ENCODE data around the gene NHSL2. TPM values are rescaled to one million over a fixed set of nuclear protein-coding genes. Genes with fewer than 3 reads are reported as not detected.

NHSL2 gene
- polyA plus RNA-seq, 4 donors, result 9.2 to 10.8 (median 9.6) TPM

DNA sequence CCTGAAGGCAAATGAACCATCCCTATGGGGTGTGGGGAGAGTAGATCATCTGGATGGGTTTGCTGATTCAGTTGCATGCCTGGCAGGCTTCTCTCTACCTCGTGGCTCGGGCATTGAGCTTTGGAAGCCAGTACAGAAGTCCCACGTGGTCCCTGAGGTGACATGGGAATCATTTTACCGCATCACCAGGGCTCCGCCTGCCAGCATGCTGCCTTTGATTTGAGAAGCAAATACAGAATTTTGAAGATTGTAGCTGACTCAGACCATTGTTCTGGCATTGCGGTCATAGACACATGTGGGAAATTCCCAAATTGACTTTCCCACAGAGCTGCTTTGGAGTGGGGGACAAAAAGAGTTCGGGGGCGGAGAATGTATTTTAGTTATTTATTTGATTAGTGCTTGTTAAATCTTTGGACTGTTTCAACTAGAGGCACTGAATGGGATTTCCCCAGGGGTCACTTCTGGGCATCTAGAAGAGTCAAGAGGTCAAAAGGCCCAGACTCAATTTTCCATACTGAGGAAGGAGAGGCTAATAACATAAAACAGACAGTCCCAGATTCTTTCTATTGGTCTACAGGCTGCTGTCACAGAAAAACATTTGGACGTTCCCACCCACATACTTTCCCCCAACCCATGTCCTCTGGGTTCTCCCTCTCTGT lies 79.3 kb downstream of the NHSL2 start:
- DNase-seq (ENCODE audit: low read depth in 4 of 4, low spot score in 3 of 4), result no peak

GRCh38 chrX:71990518-71990917 lies 79.9 kb downstream of the NHSL2 start:
- no peak for DNase-seq (ENCODE audit: low read depth in 4 of 4, low spot score in 3 of 4)

DNA sequence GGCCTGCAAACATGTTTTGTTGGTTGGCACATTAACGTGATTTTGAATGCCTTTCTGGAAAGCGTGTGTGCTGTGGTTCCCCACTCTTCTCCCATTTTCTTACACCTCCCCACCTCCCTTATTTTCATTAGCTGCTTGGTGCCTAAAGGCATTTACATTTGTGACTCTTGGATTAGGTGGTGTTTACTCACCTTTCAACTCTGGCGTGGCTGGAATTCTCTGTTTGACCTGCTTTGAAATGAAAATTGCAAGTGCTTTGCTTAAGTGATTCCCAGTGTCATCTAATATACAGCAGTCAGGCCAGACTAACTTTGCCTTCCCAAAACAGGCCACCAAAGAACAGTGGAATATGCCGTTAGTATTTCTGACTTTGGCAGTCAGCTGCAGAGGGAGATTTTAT lies 80.5 kb downstream of the NHSL2 start:
- no peak for DNase-seq (ENCODE audit: low read depth in 4 of 4, low spot score in 3 of 4)

DNA sequence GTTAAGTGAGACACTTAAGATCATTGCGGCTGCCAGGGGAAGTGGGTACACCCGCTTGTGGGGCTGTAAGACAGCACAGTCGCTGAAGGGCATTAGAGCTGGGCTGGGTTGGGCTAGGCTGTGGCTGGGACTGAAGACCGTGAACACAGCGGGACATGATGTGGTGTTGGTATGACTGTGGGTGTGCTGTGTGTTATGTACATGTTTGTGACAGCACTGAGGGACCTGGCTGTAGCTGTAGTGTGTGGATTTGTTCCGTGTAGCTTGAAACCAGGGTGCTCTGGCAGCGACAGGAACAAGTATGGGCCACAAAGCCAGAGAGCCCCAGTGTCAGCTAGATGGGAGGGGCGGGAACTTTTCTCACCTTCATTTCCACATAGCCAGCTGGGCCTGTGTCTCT lies 82.1 kb downstream of the NHSL2 start:
- no peak for DNase-seq (ENCODE audit: low read depth in 4 of 4, low spot score in 3 of 4)

GRCh38 chrX:71993371-71993770 lies 82.7 kb downstream of the NHSL2 start:
- no peak for DNase-seq (ENCODE audit: low read depth in 4 of 4, low spot score in 3 of 4)

DNA sequence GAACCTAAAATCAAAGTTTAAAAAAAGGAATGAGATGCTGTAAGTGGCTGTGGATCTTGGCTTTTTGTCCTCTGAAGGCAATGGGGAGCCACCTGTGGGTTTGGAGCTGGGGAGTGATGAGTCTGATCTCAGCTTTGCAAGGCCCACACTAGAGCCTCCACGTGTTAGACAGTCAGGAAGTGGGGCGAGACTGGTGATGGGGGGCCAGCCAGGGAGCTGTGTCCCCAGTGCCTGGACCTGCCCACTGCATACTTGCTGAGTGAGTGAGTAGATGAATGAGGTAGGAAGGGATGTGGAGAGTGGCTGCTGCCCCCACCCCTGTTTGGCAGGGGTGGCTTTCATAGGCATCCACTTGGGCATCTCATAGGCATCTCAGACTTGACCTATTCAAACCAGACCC lies 84.0 kb downstream of the NHSL2 start:
- no peak for DNase-seq (ENCODE audit: low read depth in 4 of 4, low spot score in 3 of 4)

GRCh38 chrX:71995122-71995521 lies 84.5 kb downstream of the NHSL2 start:
- DNase-seq (ENCODE audit: low read depth in 4 of 4, low spot score in 3 of 4), result no peak

GRCh38 chrX:71996136-71996535 lies 85.5 kb downstream of the NHSL2 start:
- DNase-seq (ENCODE audit: low read depth in 4 of 4, low spot score in 3 of 4), result no peak

DNA sequence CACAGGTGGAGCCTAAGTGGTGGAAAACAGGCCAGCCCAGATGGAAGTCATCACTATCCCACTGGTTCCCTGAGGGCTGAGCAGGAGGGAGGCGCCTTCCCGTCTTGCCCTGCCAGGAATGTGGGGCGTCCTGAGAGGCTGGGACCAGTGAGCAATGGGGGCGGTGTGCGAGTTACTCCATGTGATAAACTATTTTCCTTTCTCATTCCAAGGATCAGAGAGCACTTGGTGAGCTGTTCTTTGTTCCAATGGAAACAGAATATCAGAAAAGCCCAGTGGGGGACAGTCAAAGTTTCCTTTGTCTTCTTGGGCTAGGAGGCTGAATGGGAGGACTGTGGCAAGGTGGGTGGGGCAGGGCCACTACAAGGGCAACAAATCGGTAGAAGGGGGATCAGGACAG lies 86.2 kb downstream of the NHSL2 start:
- DNase-seq (ENCODE audit: low read depth in 4 of 4, low spot score in 3 of 4), result no peak

- DNase-seq (ENCODE audit: low read depth in 4 of 4, low spot score in 3 of 4), result no peak
These were observed 86.7 kb downstream of the NHSL2 start for GRCh38 chrX:71997320-71997719.

- no peak for DNase-seq (ENCODE audit: low read depth in 4 of 4, low spot score in 3 of 4)
These were observed 88.3 kb downstream of the NHSL2 start for GRCh38 chrX:71998836-71999509.

GRCh38 chrX:71999535-71999934 lies 88.9 kb downstream of the NHSL2 start:
- no peak for DNase-seq (ENCODE audit: low read depth in 4 of 4, low spot score in 3 of 4)

DNA sequence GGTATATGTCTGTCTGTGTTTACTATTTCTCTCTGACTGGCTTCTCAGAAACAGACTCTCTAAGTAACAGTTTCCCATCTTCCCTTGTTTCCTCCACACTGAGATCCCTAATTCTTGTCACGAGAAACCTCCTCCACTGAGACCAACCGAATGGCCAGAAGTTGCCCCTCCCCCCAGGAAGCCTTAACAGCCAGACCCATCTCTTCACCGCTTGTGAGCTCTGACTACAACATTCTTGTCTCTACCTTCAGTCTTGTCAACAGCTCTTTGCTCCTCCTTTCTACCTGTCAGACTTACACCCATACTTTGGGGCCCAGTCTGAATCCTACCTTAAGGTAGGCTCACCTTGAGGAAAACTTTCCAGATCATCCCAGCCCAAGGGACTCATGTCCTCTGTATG lies 90.8 kb downstream of the NHSL2 start:
- no peak for DNase-seq (ENCODE audit: low read depth in 4 of 4, low spot score in 3 of 4)

DNA sequence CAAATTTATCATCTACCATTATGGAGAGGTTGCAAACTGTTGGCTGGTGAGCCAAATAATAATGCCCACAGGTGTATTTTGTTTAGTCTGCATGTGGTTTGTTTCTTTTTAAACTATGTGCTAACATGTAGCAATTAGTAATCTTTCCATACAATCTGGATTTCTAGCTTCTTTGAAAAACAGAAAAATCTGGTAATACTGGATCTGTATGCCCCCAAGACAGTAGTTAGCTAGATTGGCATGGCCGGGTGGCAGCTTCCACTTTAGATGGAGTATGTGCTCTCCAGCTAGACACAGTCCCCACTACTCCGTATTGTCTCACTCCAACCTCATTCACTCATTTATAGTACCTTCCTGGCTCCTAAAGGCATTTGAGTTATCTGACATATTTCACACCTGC lies 91.3 kb downstream of the NHSL2 start:
- no peak for DNase-seq (ENCODE audit: low read depth in 4 of 4, low spot score in 3 of 4)

DNA sequence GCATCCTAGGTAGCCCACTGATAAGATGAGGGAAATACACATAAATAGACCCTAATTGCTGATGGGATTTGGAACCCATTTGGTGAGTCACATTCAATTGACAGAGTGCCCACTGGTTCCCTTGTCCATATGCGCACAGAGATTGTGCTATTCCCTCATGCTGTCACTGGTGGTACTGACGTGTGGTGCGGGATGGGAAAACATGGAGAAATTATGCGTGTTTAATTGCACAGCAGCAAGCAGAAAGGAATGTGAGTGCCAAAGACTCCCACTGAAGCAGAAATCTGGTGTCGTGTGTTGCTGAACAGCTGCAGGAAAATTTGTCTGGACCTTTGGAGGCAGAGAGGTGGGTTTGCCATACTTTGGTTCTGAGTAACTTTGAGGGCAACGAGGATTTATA lies 92.2 kb downstream of the NHSL2 start:
- DNase-seq (ENCODE audit: low read depth in 4 of 4, low spot score in 3 of 4), result no peak

- DNase-seq (ENCODE audit: low read depth in 4 of 4, low spot score in 3 of 4), result no peak
These were observed 93.4 kb downstream of the NHSL2 start for GRCh38 chrX:72003811-72004750.

- DNase-seq (ENCODE audit: low read depth in 4 of 4, low spot score in 3 of 4), result no peak
These were observed 94.4 kb downstream of the NHSL2 start for GRCh38 chrX:72005046-72005445.

- no peak for DNase-seq (ENCODE audit: low read depth in 4 of 4, low spot score in 3 of 4)
These were observed 95.8 kb downstream of the NHSL2 start for GRCh38 chrX:72006461-72006860.

DNA sequence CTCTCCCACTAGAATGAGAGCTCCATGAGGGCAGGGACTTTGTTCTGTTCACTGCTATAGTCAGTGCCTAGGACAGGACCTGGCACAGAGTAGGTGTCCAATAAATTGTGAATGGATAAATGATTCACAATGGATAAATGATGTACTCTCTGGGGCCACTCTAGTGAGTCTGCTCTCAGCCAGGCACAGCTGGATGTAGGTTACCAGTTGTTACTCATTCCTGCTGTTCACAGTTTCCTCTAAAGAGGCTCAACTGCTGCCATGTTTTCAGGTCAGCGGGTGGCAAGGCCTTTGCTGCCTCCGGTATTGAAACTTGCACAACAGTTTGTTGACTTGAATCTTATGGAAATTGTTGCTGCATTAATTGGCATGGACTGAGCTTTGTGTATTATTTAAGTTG lies 99.1 kb downstream of the NHSL2 start:
- no peak for DNase-seq (ENCODE audit: low read depth in 4 of 4, low spot score in 3 of 4)

- DNase-seq (ENCODE audit: low read depth in 4 of 4, low spot score in 3 of 4), result no peak
These were observed 101.1 kb downstream of the NHSL2 start for GRCh38 chrX:72011734-72012133.

GRCh38 chrX:72015383-72015782 lies 104.7 kb downstream of the NHSL2 start:
- no peak for DNase-seq (ENCODE audit: low read depth in 4 of 4, low spot score in 3 of 4)
